OCI-LY3 (cell line): ENCODE results near the gene CAMK2G.

Experiments
- H2AFZ ChIP-seq: fragments of 200-600, 300-600 bp; shearing (Covaris generic); 2 replicates; pipeline ENCODE4 v1.6.0; 2014; ENCODE audit warnings: antibody characterized with exemption, low read depth, low read length
- H3K27ac ChIP-seq: fragments of 200-600, 300-600 bp; sonication (generic); 2 replicates; pipeline ENCODE4 v1.5.1; 2014; ENCODE audit warnings: mild to moderate bottlenecking, low read length, moderate library complexity, mixed read lengths
- H3K27me3 ChIP-seq: fragments of 200-600, 300-600 bp; sonication (generic); 2 replicates; pipeline ENCODE4 v1.6.1; 2014; ENCODE audit warnings: low read depth, low read length, mixed read lengths
- H3K36me3 ChIP-seq: fragments of 200-600, 300-600 bp; sonication (generic); replicated peaks from 2 replicates; pipeline ENCODE3; 2014; ENCODE audit warnings: low read depth, low read length, mixed read lengths
- H3K4me1 ChIP-seq: fragments of 300-600, 200-600 bp; sonication (generic); 2 replicates; pipeline ENCODE4 v1.6.1; 2014; ENCODE audit warnings: low read length, mixed read lengths
- H3K4me2 ChIP-seq: fragments of 200-600, 300-600 bp; sonication (generic); 2 replicates; pipeline ENCODE4 v1.6.1; 2014; ENCODE audit warnings: low read length, mixed read lengths
- H3K4me3 ChIP-seq: fragments of 300-600, 200-600 bp; sonication (generic); 2 replicates; pipeline ENCODE4 v1.5.1; 2014; ENCODE audit warnings: antibody characterized with exemption, mild to moderate bottlenecking, low read length, moderate library complexity
- H3K79me2 ChIP-seq: fragments of 300-600, 200-600 bp; shearing (Covaris generic); 2 replicates; pipeline ENCODE4 v1.6.1; 2014; ENCODE audit warnings: mild to moderate bottlenecking, low read length, mixed read lengths
- H3K9ac ChIP-seq: fragments of 300-600, 200-600 bp; shearing (Covaris generic); 2 replicates; pipeline ENCODE4 v1.6.0; 2014; ENCODE audit warnings: mild to moderate bottlenecking, low read length, moderate library complexity
- H3K9me3 ChIP-seq: fragments of 200-600, 300-600 bp; shearing (Covaris generic); 2 replicates; pipeline ENCODE4 v1.6.1; 2014; ENCODE audit warnings: low read length, mixed read lengths; ENCODE audit not compliant: insufficient read depth
- H4K20me1 ChIP-seq: fragments of 200-600, 300-600 bp; sonication (generic); 2 replicates; pipeline ENCODE4 v1.6.1; 2016; ENCODE audit warnings: low read length, mixed read lengths; ENCODE audit not compliant: insufficient read depth
- CTCF ChIP-seq: fragments of 200-600, 300-600 bp; sonication (generic); IDR thresholded peaks from 2 replicates; pipeline ENCODE4 v1.5.1; 2014; ENCODE audit warnings: antibody characterized with exemption, low read length, low read depth
- EZH2phosphoT487 ChIP-seq: fragments of 200-600 bp; shearing (Covaris generic); IDR thresholded peaks from 2 replicates; pipeline ENCODE4 v1.6.1; 2018; ENCODE audit warnings: antibody characterized with exemption, mixed run types, low read depth

Gene CAMK2G

DNA sequence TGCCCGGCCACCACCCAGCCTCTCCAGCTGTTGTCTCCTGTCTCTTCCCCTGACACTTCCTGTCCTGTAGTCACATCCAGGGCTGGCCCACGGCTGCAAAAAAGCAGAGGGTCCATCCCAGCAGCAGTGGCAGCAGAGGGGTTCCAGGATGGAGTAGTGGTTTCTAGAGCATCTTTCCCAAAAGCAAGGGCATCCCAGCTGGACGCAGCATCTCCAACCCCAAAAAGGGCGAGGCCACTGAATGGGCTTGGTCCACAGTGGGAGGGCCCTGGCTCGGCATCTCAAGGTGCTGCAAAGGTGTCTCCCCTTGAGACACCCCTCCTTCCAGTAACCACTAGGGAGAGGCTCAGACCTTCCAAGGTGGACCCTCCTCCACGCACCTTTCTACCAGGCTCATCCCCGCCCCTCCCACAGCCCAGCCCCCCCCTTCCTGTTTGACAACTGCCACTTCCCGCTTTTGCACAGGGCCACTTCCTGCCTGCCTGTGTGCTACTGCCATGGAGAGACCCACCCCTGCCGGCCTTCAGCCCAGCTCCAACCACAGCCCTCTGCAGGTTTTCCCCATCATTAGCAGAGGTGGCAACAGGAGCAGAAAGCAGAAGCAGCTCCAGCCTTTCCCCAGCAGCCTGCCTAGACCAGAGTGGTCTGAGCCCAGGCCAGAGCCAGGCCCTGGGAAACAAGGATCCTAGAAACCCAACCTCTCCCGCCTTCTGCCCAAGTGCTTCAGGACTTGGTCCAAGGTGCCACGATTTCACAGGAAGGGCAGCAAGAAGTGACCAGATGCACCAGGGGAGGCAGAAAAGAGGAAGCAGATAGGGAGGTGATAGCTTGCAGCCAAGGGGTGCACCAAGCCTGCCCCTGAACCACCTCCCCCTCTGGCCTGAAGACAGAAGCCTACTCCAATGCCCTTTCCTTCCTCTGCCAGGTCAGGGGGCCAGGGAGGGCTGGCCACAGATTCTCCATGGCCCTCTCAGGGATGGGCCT lies 8.6 kb downstream of the CAMK2G start:
- TF ChIP-seq EZH2phosphoT487 (no peak), CTCF (no peak)
- no peaks in the 10 kb centered on the region for H4K20me1 ChIP-seq
- H3K79me2 ChIP-seq = no peaks in the 10 kb centered on the region
- H3K9ac ChIP-seq = peak overlapping the region; percentile 44; the same call in 1 of the 2 replicates
- no peaks in the 10 kb centered on the region for H3K36me3 ChIP-seq
- no peaks in the 10 kb centered on the region for H3K9me3 ChIP-seq
- H3K4me3 ChIP-seq = peak overlapping the region; percentile 66
- no peaks in the 10 kb centered on the region for H3K27me3 ChIP-seq
- peak overlapping the region; percentile 49; the same call in 1 of the 2 replicates for H2AFZ ChIP-seq
- peaks cover 17% of the 10 kb centered on the region for H3K4me1 ChIP-seq
- peak overlapping the region; percentile 81 for H3K27ac ChIP-seq
- peak overlapping the region; percentile 77 for H3K4me2 ChIP-seq

DNA sequence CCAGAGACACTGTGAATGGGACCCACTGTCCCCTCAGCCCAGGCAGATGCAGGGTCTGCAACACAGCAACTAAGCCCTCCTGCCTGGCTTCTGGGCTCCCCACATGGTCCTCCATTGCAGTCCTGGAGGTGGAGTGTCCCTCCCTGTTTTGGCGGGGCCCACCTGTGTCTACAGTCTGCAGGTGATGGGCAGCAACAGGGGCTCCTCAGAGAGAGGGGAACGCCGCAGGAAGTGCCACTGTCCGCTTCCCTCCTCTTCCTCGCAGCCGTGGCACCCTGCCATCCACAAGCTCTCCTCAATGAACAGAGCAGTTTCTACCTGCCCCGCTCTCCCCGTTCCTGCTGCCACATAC lies 9.3 kb downstream of the CAMK2G start:
- peak overlapping the region; percentile 77 for H3K4me2 ChIP-seq
- H3K27me3 ChIP-seq = no peaks in the 10 kb centered on the region
- H3K9me3 ChIP-seq = no peaks in the 10 kb centered on the region
- no peaks in the 10 kb centered on the region for H3K36me3 ChIP-seq
- no peaks in the 10 kb centered on the region for H4K20me1 ChIP-seq
- H3K4me1 ChIP-seq = peaks cover 17% of the 10 kb centered on the region
- H2AFZ ChIP-seq = peak overlapping the region; percentile 49; the same call in 1 of the 2 replicates
- no peaks in the 10 kb centered on the region for H3K79me2 ChIP-seq
- TF ChIP-seq EZH2phosphoT487 = no peak
- TF ChIP-seq CTCF = no peak
- H3K9ac ChIP-seq = peak overlapping the region; percentile 43; the same call in 1 of the 2 replicates
- H3K4me3 ChIP-seq = peak overlapping the region; percentile 66
- H3K27ac ChIP-seq = peak overlapping the region; percentile 81

DNA sequence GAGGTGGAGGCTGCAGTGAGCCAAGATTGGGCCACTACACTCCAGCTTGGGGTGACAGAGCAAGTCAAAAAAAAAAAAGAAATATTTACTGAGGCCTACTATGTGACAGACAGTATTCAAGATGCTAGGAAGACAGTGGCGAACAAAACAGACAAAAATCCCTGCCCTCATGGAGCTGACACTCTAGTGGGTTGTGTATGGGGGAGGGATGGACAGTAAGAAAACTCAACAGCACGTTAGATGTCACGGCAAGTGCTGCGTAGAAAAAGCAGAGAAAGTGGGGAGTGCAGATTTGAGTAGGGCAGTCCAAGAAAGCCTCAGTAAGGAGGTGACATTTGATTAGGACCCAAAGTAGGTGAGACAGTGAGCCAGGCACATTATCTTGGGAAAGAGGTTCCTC lies 10.1 kb downstream of the CAMK2G start:
- Histone ChIP-seq H3K27ac (no peak overlapping the region), H3K79me2 (no peaks in the 10 kb centered on the region), H3K36me3 (no peaks in the 10 kb centered on the region), H3K9me3 (no peaks in the 10 kb centered on the region), H4K20me1 (no peaks in the 10 kb centered on the region), H3K9ac (no peak overlapping the region), H2AFZ (no peak overlapping the region), H3K4me2 (no peak overlapping the region), H3K27me3 (no peaks in the 10 kb centered on the region), H3K4me1 (peaks cover 17% of the 10 kb centered on the region), H3K4me3 (no peak overlapping the region)
- TF ChIP-seq EZH2phosphoT487 (no peak), CTCF (no peak)

DNA sequence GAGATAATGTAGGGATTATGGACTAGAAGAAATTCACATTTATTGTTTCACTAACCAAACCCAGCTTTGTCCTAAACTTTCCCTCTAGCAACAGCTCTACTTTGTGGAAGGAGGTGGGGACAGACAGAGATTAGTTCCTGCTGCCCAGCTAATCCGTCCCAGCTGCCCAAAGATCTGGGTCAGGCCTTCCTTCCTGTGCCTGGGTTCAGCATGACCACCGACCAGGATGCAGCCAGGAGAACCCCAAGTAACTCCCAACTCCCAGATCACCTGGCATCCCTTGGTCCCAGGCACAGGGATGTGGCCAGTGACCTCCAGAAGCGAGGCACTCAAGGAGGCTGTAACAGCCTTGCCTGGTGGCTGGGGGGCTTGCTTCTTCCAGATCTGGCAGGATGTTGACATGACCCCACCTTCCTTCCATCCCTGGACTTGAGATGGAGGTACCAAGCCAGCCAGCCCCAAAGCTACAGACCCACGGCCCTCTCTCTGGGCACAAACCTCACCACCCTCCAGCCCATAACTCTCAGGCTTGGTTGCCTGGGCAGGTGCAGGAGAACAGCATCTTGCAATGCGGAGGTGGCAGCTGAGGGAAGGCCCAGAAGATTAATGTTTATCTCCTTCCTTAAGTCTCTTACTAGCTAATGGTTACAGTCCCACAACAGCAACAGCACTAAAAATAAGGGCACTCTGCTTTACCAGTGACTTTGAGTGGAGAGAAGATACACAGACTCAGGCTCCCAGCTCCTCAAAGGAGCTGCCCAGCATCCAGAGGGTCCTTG lies 11.1 kb downstream of the CAMK2G start:
- H3K9me3 ChIP-seq = no peaks in the 10 kb centered on the region
- no peak overlapping the region for H3K4me2 ChIP-seq
- H4K20me1 ChIP-seq = no peaks in the 10 kb centered on the region
- no peaks in the 10 kb centered on the region for H3K79me2 ChIP-seq
- no peak overlapping the region for H3K4me3 ChIP-seq
- no peak for TF ChIP-seq CTCF
- no peak for TF ChIP-seq EZH2phosphoT487
- H3K27me3 ChIP-seq = no peaks in the 10 kb centered on the region
- H2AFZ ChIP-seq = no peak overlapping the region
- H3K36me3 ChIP-seq = no peaks in the 10 kb centered on the region
- no peak overlapping the region for H3K27ac ChIP-seq
- H3K4me1 ChIP-seq = peaks cover 17% of the 10 kb centered on the region
- H3K9ac ChIP-seq = no peak overlapping the region
